Inferior parietal cortex (tissue), 1 donor: ENCODE results near the gene C11orf16.
A peak's percentile ranks its signal among the peaks of the same experiment; 100 is the strongest.
"Not testable (repeated sequence)": the region's sequence is repeated elsewhere in the genome, so short reads cannot be mapped to it uniquely, and the experiment has no call there.

Experiments used
- DNase-seq: peaks from one replicate; pipeline ENCODE4 v3.0.0-alpha.2; 2016; ENCODE audit errors: extremely low spot score

Gene C11orf16

DNA sequence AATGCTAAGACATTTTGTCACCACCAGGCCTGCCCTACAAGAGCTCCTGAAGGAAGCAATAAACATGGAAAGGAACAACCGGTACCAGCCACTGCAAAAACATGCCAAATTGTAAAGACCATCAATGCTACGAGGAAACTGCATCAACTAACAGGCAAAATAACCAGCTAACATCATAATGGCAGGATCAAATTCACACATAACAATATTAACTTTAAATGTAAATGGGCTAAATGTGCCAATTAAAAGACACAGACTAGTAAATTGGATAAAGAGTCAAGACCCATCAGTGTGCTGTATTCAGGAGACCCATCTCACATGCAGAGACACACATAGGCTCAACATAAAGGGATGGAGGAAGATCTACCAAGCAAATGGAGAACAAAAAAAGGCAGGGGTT is 41.6 kb downstream of the C11orf16 start:
- not testable (repeated sequence) for DNase-seq

DNA sequence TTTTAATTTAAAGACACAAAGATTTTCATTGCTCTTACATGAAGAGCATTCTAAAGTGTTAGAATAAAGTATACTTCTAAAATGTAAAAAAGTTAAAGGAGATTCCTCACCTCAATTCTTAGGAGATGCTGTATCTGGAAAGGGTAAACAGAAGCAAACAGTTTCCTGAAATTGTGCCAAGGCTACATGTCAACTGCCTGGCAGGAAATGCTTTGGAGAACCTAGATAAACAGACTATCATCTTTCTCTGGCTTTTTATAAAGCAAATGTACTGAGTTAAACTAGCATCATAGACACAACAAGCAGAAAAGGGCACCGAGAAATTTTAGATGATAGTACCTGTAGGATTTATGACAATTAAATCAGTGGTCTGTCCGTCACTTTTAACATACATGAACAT is 46.4 kb downstream of the C11orf16 start:
- no peak for DNase-seq

DNA sequence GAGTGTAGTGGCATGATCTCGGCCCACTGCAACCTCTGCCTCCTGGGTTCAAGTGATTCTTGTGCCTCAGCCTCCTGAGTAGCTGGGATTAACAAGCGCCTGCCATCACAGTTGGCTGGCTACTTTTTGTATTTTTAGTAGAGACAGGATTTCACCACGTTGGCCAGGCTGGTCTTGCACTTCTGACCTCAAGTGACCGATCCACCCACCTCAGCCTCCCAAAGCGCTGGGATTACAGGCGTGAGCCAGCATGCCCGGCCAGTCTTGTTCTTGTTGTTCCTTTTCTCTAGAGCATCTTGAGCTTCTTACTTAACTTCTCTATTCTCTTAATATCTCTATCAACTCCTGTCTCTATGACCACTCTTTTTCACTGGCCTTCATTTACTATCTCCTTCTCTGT is 51.2 kb downstream of the C11orf16 start:
- DNase-seq = not testable (repeated sequence)

DNA sequence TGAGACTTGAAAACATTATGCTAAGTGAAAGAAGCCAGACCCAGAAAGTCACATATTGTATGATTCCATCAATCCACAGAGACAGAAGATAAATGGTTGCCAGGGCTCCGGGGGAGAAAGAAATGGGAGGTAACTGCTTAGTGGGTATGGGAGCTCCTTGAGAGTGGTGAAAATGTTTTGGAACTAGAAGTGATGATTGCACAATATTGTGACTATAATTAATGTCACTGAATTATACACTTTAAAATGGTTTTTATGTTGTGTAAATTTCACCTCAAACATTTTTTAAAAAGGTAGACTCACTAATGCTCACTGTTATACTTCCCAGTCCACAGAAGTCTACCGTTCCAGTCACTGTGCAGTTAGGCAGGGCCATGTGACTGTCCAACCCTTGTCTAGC is 54.0 kb downstream of the C11orf16 start:
- DNase-seq = no peak

DNA sequence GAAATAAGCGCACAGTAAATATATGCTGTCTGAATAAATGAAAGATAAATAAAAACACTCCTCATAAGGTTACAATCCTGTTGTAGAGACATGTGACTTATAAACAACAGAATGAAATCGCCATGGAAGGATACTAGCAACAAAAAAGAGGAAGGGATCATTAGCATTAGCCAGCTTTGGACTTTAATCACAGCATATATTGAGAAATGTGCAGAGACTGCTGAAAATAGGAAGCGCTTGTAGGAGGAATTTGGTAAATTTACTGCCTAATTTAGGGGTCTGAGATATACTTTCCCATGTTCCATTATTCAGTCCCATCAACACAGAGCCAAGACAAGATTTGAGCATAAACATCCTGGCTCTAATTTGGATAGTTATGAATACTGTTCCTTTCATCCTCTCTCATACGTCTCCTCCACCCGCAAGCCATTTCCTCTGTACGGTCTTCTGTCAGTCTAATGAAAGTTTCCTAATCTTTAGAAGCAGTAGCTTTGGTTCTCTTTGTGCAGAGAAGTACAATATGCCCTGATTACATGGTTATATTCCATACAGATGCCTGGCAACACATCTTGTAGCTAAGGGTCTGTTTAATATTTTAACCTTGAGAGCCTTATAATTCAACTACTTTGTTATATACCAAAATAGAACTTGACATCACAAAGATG is 58.9 kb downstream of the C11orf16 start:
- DNase-seq = no peak

DNA sequence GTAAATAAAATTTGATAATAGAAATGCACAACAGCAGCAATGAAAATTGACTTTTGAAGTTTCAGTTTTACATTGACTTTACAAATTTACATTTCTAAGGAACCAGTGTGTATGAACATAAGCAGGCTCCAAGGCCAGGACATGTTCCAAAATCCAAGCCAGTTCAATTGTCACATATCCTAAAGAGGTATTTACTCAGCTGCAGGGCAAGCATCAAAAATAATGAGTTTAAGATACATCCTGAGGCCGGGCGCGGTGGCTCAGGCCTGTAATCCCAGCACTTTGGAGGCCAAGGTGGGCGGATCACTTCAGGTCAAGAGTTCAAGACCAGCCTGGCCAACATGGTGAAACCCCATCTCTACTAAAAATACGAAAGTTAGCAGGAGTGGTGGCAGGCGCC is 60.8 kb downstream of the C11orf16 start:
- DNase-seq = no peak

DNA sequence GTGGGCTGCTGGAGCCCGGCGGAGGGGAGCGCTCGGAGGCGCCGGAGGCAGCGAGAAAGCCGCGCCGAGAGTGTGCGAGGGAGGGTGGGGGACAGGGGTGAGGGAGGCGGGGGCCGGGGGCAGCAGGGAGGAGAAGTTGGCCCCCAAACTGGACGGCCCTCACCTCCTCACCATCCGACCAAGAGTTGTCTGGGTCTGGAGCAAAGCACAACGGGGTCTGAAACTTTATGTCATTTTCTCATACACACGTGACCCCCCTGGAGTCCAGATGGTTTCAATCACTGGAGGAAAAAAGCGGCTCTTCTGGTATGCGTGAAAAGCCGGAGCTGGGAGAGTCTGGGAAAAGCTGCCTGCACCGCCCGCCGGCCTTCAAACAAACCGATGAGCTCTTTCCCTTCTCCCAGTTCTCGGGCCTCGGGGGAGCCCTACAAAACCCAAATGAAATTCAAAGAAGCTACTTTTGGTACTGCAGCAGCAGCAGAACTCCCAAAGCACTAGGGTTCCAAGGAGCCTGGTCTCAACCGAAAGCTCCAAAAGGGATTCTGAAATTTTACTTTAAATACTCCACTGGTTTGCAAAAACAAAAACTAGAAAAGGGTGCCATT is 61.5 kb downstream of the C11orf16 start:
- peak; percentile 55 for DNase-seq

DNA sequence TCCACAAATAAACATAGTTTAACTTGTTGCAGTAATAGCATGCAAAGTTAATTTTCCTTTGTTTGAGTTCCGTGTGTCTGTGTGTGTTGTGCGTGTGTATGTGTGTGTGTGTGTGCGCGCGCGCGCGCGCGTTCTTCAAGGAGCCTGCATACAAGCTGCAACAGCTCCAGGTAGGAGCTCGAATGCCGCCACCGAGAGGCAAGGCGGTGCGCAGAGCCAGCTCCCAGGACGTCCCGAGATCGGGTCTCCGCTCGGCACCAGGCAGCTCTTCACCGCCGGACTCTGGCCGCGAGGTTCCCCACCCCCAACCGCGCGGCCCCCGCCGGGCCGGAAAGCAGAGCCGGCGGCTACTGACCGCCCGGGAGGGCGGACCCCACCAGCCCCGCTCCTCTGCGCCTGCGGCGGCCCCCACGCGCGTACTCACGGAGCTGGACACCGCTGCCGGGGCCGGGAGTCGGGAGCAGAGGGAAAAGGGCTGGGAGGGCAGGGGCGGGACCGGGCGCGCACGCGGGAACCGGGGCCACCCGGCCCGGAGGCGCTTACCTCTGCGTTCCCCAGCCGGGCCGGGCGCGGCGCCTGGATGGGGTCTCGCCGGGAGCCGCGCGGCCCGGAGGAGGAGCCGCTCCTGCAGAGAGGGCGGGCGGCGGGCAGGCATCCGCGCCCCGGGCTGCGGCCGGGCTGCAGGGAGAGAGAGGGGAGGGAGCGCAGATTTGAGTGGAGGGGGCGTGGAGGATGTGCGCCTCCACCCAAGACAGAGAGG is 62.2 kb downstream of the C11orf16 start:
- DNase-seq = no peak
